HG03103 (cell line): ENCODE data around the gene RPL41.
"Not testable (repeated sequence)": the region's sequence is repeated elsewhere in the genome, so short reads cannot be mapped to it uniquely, and the experiment has no call there.

Experiments
- ATAC-seq: cut with Tn5 transposase; IDR thresholded peaks from one replicate; pipeline ENCODE4 v1.9.1; 2021; ENCODE audit warnings: low read depth; ENCODE audit not compliant: unreplicated experiment

The RPL41 gene

DNA sequence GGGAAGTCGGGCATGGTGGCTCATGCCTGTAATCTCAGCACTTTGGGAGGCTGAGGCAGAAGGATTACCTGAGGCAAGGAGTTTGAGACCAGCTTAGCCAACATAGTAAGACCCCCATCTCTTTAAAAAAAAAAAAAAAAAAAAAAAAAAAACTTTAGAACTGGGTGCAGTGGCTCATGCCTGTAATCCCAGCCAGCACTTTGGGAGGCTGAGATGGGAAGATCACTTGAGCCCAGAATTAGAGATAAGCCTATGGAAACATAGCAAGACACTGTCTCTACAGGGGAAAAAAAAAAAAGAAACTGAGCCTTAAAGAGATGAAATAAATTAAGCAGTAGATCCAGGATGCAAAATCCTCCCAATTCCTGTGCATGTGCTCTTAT lies 13.8 kb upstream of the RPL41 start:
- no peak for ATAC-seq

DNA sequence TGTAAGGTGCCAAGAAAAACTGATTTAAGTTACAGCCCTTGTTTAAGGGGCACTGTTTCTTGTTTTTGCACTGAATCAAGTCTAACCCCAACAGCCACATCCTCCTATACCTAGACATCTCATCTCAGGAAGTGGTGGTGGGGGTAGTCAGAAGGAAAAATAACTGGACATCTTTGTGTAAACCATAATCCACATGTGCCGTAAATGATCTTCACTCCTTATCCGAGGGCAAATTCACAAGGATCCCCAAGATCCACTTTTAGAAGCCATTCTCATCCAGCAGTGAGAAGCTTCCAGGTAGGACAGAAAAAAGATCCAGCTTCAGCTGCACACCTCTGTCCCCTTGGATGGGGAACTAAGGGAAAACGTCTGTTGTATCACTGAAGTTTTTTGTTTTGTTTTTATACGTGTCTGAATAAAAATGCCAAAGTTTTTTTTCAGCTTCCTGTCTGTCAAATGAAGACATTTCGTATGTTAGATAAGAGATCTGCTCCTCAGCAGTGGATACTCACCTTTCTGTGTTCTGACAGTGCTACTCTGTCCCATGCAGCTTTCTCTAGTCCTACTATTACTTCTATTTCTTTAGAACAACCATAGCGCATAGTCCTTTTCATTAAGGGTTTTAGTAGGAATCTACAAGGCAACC lies 13.2 kb upstream of the RPL41 start:
- ATAC-seq: no peak

DNA sequence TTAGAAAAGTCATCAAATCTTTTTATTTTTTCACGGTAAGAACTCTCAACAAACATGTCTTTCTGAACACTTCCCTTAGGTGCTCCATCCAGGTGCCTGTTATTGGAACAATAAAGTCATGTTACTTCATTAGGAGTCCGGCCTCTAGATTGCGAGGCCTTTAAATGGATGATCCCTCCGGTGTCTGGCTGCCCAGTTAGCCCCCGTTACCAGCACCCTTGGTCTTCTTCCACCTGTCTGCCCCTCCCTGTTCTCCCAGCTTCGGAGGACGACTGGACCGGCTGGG lies 12.7 kb upstream of the RPL41 start:
- no peak for ATAC-seq

DNA sequence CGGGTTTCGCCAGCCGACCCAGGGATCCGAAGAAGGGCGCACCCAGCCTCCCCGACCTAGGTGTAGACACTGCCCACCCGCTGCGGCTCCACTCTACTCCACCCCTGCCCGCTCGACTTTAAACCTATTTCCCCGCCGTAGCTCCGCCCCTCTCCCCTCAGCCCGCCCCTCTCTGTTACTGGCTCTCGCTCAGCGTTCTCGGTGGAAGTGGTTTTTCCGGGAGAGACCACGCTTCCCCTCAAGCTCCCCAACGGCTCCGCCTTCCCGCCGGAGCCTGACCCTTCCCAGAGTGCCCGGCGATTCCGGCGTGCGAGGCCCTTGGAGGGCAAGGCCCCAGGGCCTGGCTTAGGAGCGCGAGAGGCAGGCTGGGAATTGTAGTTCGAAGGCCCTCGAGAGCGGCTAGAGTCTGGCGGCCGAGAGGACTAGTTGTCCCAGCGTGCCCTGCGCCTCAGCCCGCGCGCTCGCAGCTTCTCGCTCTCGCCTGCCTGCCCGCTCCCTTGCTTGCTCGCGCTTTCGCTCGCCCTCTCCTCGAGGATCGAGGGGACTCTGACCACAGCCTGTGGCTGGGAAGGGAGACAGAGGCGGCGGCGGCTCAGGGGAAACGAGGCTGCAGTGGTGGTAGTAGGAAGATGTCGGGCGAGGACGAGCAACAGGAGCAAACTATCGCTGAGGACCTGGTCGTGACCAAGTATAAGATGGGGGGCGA lies 12.2 kb upstream of the RPL41 start, which contains the start of gene PA2G4:
PA2G4 (plus strand) TSS at position 451 of the 706 bp plus-strand sequence; CDS start at position 630, 179 bp downstream.
- ATAC-seq: peak; percentile 92

DNA sequence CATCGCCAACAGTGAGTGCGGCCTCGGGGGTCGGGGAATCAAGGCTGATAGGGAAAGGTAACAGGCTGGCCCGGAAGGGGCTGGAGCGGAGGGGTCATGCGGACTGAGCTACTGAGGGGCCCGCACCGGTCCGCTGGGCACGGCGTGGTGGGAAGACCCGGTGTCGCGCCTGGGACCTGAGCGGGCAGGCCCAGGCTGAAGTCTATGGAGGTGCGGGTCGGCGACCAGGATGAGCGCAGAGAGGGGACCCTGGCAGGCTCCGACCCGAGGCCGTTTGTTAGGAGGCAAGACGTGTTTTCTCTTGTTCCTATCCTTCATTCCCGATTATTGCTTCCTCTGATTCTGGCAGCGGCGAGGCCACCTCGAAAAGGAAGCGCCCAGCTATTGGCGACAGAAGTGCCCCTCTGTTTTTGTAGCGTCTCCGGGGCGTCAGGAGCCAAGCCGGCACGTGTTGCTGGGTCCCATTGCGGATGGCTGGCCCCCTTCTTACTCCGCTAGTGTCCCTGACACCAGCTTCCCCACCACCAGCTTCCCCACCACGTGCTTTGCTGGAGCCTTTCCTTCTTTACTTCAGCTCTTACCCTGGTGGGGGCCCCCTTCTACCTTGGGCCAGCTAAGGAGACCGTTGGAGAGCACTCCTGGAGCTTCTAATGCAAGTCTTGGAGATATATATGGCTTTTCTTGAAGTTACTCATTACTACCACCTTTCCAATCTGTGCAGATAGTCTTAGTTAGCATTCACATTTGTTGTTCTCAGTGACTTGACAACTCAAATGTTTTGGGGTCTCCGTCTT lies 11.4 kb upstream of the RPL41 start:
- ATAC-seq: no peak

DNA sequence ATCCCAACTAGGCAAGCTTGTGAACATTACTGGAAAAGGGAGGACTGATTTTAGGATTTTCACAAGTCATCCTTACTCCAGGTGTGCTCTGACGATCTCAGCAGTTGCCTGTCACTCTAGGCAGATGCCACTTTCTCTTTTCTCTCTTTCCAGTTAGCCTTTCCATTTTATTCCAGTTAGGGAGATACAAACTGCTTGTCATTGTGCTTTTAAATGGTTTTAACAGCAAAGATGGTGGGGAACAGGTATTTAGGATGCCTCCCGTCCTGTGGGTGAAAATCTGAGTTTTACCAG lies 10.9 kb upstream of the RPL41 start:
- ATAC-seq: no peak

DNA sequence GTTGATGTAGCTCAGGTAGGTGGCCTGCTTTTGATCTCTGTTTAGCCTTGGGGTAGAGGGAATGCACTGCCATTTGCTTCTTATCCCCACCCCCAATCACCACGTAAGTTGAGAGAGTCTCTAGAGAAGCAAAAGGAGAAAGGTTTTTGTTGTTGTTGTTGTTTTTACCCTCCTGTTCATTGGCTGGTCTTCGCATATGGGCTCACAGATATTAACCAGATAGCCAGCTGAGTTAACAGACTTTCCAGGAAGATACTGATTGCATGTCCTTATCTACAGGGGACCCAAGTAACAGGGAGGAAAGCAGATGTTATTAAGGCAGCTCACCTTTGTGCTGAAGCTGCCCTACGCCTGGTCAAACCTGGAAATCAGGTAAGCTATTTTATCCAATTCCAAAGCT lies 9.2 kb upstream of the RPL41 start:
- no peak for ATAC-seq

DNA sequence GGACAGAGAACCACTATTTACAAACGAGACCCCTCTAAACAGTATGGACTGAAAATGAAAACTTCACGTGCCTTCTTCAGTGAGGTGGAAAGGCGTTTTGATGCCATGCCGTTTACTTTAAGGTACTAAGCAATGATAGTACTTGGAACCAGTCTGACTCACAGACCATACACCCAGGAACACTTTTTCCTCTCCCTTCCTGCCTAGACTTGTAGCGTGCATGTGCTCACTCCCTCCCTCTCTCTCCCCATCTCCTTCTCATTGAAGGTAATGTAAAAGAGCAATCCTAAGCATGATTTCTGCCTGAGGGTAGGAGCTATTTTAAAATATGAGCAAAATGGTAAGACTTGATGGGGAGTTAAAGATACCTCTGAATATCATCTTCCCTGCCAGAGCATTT lies 5.9 kb upstream of the RPL41 start:
- no peak for ATAC-seq

DNA sequence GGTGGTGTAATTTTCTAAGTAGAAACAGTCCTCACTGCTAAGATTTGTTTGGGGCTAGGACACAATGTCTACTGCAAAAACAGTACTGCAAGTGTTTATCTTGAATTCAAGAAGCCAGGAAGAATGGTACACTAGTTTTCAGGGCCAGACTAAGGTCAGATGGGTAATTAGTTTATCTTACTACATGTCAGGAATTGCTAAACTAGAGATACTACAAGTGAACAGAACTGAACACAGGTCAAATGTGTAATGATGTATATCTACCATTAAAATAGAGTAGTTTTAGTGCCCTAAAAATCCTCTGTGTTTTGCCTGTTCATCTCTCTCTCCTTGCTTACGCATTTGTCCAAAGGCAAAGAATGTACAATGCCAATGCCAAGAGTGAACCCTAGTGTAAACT lies 2.3 kb upstream of the RPL41 start:
- no peak for ATAC-seq

DNA sequence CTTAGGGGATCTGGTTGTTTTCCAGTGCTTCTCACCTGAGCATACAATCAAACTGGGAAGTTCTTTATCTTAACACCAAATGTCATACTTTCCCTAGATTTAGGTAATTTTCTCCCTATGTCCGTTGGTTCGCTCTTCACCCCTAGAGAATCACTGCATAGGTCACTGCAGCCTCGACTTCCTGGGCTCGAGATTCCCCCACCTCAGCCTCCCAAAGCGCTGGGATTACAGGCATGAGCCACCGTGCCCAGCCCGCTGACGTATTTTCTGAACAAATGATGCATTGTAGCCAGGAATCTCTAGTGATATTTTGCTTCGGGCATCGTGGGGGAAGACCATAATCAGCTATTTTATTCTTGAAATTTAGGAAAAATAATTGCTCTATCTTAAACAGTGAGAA lies 1.1 kb upstream of the RPL41 start:
- ATAC-seq: no peak

DNA sequence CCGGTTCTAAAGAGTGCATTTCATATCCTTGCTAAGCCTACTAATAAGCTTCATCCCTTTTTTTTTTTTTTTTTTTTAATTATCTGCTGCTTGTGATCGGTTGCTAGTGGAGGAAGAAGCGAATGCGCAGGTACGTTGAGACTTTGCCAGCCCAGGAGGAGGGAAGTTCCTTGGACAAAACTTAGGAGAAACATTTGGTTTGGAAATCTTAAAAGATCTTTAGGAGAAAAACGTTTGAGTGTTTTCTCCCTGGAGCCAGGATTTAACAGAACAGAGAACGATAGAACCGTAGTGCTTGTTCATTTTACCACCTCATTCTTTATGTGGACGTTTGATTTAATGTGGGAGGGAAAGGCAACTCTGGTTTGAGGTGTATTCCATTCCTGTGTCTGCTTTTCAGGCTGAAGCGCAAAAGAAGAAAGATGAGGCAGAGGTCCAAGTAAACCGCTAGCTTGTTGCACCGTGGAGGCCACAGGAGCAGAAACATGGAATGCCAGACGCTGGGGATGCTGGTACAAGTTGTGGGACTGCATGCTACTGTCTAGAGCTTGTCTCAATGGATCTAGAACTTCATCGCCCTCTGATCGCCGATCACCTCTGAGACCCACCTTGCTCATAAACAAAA lies 761 bp downstream of the RPL41 start:
- ATAC-seq: not testable (repeated sequence)

DNA sequence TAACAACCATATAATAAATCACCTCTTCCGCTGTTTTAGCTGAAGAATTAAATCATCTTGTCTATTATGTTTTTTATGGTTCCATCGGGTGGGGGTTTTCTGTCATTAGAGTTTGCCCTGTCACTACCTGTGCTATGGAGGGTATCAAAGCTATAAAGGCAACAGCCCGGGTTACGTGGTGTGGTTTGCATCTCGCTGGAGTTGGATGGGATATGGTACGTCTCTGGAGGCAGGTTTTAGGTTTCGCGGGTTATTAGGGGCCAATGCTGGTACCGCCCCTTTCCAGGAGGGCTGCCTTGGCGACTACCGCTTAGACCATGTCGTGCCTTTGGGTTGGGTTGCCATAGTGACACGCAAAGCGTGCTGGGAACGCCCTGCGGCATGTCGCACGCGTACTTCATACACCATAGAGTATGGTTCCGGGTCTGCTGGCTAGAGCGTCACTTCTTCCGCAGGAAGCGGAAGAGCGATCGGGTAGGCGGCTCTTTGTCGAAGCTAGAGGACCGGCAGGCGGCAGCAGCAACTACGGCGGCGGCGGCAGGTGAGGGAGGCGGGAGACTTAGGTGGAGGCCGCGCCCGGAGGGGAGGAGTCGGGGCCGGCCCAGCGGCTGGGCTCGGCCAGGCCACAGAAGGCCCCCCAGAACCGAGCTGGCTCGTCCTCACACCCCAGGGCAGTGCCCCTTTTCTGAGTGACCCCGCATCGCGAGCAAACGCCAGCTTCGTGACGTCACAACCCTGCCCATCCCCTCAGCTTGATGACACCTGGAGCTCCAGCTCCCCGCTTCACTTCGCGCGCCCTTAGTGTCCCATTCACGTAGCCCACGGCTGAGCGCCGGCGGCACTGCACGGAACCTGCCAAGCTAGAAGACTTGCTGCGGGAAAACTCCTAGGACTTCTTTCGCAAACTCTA lies 1.6 kb downstream of the RPL41 start, which contains the start of gene ZC3H10:
ZC3H10 (plus strand) TSS at position 489 of the 910 bp plus-strand sequence. CDS start 2,297 bp downstream, outside the sequence.
- peak; percentile 79 for ATAC-seq

DNA sequence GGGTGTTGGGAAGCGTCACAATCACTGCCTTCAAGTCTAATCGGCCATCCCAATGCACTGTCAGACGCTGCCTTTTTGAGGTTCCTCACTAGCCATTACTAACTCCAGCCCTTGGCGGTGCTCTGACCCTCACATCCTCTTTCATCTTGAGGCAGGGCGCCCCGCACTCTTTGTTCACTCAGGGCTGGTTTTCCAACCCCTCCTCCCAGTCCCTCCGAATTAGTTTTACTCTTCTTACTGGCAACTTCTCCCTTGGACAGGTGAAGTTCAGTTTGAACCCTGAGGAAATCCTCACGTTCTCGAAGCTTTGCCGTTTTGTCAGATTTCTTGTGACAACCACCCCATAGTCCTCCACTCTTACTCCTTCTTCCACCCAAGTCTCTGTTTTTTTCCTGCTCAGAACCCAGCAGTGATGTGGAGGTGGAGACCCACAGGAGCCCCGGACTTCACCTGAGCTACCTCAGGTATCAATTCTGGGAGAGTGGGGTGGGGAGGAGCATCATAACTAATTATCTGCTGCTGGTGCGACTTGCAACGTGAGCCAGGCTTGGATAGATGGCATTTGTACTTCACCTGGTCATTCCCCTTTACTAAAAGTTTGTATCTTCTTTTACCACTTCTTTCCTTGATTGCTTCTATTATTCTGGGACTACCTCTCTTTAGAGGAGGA lies 2.4 kb downstream of the RPL41 start:
- ATAC-seq: no peak

DNA sequence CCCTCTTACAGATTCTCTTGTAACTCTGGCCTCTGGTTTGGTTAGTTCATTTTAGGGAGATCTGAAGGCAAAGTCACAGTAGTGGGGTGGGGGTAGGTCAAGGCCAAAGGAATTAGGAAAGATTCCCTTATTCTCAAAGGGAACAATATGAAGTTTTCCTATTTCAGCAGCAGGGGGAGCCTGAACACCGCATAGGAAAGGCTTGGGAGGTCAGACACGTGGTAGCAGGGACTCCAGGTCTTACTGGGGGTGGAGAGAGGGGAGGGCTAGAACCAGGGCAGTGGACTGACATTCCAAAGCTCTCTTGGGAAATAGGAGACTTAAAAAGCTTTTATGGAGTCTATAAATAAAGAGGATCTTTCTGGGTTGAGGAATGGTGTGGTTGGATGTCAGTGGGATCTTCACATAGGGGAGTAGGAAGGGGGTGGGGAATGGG lies 2.9 kb downstream of the RPL41 start:
- no peak for ATAC-seq

DNA sequence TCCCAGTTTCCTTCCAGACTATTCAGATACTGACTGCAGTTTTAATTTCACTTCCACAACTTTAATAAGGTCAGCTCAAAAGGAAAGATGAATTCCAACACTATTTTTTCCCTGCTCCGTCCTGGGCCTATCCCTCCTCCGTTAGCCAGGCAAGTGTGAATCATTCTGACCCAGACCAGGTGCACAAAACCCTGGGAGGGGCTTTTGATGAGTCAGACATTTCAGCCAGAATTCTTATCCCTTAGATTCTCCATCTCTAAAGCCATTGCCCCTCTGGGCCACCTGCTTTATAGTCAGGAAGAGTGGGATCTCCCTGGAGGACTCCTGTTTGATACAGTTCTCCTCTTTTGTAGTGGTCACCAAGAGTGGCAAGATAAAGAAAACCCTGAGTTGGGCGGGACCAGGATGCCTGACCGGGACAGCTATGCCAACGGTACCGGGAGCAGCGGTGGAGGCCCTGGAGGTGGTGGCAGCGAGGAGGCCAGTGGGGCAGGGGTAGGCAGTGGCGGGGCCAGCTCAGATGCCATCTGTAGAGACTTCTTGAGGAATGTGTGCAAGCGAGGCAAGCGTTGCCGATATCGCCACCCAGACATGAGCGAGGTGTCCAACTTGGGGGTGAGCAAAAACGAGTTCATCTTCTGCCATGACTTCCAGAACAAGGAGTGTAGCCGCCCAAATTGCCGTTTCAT lies 3.9 kb downstream of the RPL41 start:
- ATAC-seq: no peak

DNA sequence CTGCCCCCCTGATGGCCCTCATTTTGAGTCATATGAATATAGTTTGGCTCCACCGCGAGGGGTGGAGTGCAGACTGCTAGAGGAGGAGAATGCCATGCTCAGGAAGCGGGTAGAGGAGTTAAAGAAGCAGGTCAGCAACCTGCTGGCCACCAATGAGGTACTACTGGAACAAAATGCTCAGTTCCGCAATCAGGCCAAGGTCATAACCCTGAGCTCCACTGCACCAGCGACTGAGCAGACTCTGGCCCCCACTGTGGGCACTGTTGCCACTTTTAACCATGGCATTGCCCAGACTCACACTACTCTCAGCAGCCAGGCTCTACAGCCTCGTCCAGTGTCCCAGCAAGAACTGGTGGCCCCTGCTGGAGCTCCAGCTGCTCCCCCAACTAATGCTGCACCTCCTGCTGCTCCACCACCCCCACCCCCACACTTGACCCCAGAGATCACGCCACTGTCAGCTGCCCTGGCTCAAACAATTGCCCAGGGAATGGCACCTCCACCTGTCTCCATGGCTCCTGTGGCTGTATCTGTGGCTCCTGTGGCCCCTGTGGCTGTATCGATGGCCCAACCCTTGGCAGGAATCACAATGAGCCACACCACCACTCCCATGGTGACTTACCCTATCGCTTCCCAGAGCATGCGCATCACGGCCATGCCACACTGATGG lies 4.9 kb downstream of the RPL41 start:
- ATAC-seq: no peak

DNA sequence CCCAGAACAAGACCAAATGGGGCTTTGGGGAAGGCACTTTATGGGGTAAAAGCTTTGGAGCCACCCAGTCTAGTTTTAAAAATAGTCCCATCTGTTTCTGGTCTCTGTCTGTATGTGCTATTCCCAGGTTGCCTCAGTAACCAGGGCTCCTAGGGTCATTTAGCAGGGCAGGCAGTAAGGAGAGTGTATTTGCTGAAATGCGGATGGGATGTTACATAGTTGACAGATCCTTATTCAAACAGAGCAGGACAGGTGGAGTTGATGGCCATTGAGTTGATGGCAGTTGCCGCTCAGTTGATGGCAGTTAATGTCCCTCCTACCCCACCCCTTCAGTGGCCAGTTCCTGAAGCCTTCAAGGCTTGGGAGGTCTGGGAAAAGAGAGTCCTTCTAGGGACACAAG lies 6.2 kb downstream of the RPL41 start:
- no peak for ATAC-seq

DNA sequence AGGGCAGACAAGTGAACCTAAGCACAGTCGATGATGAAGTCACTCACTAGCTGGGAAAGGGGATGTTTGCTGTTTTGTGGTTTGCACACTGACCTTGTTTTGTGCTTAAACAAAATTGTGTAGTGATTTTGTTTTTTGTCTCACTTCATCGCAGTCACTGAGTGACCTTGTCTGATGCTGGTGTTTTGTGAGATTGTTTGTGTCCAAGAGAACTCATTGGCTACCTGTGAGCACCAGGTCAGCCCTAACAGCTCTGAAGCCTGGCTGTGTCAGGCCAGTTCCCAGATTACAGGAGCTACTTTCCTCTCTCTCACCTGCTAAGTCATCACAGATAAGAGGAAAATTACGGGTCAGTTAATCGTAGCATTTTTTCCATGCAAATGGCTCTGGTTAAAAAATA lies 7.7 kb downstream of the RPL41 start:
- no peak for ATAC-seq

DNA sequence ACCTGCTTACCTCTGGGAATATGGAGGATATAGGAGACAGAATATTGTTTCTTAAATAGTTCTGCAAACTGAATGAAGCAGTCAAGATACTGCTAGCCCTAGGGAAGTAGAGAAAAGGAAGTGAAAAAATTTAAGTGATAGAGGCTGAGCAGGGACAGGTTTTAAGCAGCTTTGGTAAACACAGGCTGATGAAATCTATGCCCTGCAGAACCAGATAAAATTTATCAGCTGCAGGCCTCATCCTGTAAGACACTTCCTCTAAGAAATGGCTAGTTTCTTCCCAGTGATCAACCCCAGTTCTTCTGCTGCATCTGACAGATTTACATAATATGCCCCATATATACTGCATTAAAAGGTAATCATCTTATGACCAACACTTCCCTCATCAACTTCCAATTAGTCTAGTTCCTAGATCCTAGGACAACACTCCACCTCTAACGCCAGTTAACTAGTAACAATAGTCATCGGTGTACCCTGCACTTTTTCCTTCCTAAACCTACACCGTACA lies 10.4 kb downstream of the RPL41 start:
- ATAC-seq: no peak
